Neuron (in vitro differentiated cells): ENCODE results near the gene SNED1.

Experiments
- H2AFZ ChIP-seq: one replicate; pipeline ENCODE4 v1.6.1; 2013; ENCODE audit warnings: low read depth, mild to moderate bottlenecking, inconsistent platforms, low read length, moderate library complexity
- H3K27me3 ChIP-seq: one replicate; pipeline ENCODE4 v1.6.1; 2013; ENCODE audit warnings: low read length; ENCODE audit not compliant: insufficient read depth
- H3K36me3 ChIP-seq: one replicate; pipeline ENCODE4 v1.6.1; 2013; ENCODE audit warnings: low read length; ENCODE audit not compliant: insufficient read depth
- H3K4me1 ChIP-seq: one replicate; pipeline ENCODE4 v1.6.1; 2013; ENCODE audit warnings: low read length; ENCODE audit not compliant: insufficient read depth
- H3K4me3 ChIP-seq: 2 replicates; pipeline ENCODE4 v1.5.1; 2013; ENCODE audit warnings: mild to moderate bottlenecking, low read length, moderate library complexity
- H3K9me3 ChIP-seq: one replicate; pipeline ENCODE4 v1.6.1; 2013; ENCODE audit warnings: low read length

The SNED1 gene

DNA sequence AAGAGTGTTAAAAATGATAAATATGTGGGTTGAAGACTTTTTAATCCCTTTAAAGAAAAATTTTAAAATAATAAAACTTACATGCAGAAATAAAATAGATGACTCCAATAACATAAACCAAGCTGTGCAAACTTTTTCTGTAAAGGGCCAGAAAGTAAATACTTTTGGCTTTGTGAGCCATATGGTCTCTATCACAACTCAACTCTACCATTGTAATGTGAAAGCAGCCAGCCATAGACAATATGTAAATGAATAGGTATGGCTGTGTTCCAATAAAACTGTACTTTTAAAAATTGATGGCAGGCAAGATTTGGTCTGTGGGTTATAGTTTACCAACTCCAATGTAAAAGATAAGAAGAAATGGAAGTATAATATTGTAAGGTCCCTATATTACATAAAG is 45.2 kb downstream of the SNED1 start:
- Histone ChIP-seq H3K36me3 (no peaks in the 10 kb centered on the region), H2AFZ (no peak overlapping the region), H3K27me3 (peaks cover 19% of the 10 kb centered on the region), H3K4me3 (no peak overlapping the region), H3K9me3 (no peaks in the 10 kb centered on the region), H3K4me1 (no peaks in the 10 kb centered on the region)

DNA sequence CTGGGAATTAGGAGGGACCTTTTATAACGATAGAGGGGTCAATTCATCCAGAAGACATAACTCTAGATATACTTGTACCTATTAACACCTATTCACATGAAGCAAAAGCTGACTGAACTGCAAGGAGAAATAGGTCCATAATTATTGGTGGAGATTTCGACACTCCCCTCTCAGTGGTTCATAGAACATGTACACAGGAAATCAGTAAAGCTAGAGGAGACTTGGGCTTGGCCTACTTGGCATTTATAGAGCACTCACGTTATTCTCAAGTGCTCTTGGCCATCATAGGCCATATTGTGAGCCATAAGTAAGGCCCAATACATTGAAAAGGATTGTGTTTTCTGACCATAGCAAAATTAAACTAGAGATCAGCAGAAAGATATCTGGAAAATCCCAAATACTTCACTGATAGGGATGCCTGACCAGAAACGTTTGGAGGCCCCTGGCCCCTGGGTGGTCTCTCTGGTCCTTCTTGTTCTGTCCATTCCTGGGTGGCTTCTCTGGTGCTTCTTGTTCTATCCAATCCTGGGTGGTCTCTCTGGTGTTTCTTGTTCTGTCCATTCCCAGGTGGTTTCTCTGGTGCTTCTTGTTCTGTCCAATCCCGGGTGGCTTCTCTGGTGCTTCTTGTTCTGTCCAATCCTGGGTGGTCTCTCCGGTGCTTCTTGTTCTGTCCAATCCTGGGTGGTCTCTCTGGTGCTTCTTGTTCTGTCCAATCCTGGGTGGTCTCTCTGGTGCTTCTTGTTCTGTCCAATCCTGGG is 49.0 kb downstream of the SNED1 start:
- Histone ChIP-seq H3K27me3 (peaks cover 39% of the 10 kb centered on the region), H3K4me1 (no peaks in the 10 kb centered on the region), H3K36me3 (no peaks in the 10 kb centered on the region), H3K4me3 (no peak overlapping the region), H2AFZ (no peak overlapping the region), H3K9me3 (no peaks in the 10 kb centered on the region)

DNA sequence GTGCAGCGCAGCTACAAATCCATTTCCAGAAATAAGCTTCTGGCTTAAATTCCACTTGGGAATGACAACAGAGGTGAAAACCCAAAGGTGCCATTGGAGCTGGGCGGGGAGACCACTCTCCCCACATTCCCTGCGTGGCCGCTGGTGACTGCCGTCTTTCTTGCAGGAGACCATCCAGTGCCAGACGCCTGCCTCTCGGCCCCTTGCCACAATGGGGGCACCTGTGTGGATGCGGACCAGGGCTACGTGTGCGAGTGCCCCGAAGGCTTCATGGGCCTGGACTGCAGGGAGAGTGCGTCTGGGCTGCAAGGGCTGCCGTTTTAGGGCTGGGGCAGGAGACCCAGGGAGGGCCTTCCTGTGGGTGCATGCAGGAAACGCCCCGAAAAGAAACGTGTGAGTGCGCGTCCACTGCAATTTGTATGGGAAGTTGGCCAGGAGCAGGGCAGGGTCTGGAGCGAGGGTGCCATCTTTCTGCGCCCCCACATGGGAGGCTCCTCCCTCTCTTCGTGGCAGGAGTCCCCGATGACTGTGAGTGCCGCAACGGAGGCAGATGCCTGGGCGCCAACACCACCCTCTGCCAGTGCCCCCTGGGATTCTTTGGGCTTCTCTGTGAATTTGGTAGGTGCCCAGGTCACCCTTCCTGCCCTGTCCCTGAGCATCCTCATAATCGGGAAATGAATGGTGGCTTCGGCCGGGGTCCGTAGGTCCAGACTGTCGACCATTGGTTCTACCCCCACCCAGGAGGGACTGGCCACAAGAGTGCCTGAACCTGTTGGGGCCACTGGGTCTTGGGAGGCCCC is 49.9 kb downstream of the SNED1 start:
- H3K36me3 ChIP-seq: no peaks in the 10 kb centered on the region
- H3K9me3 ChIP-seq: no peaks in the 10 kb centered on the region
- H3K27me3 ChIP-seq: peaks cover 37% of the 10 kb centered on the region
- no peak overlapping the region for H3K4me3 ChIP-seq
- no peaks in the 10 kb centered on the region for H3K4me1 ChIP-seq
- H2AFZ ChIP-seq: no peak overlapping the region

DNA sequence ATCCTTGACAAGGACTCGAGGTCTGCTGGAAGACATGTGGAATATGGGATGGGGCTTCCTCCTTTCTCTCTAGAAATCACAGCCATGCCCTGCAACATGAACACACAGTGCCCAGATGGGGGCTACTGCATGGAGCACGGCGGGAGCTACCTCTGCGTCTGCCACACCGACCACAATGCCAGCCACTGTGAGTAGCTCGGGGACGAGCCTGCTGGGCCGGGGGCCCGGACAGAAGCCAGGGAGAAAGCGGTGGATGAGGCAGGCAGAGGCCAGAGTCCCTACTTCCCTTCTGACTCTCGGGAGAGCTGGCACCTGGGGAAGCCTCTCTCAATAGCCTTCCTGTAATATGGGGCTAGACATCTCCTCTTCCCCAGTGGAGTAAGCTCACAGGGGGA is 50.5 kb downstream of the SNED1 start:
- Histone ChIP-seq H2AFZ (no peak overlapping the region), H3K4me1 (no peaks in the 10 kb centered on the region), H3K4me3 (no peak overlapping the region), H3K27me3 (peaks cover 37% of the 10 kb centered on the region), H3K9me3 (no peaks in the 10 kb centered on the region), H3K36me3 (no peaks in the 10 kb centered on the region)

DNA sequence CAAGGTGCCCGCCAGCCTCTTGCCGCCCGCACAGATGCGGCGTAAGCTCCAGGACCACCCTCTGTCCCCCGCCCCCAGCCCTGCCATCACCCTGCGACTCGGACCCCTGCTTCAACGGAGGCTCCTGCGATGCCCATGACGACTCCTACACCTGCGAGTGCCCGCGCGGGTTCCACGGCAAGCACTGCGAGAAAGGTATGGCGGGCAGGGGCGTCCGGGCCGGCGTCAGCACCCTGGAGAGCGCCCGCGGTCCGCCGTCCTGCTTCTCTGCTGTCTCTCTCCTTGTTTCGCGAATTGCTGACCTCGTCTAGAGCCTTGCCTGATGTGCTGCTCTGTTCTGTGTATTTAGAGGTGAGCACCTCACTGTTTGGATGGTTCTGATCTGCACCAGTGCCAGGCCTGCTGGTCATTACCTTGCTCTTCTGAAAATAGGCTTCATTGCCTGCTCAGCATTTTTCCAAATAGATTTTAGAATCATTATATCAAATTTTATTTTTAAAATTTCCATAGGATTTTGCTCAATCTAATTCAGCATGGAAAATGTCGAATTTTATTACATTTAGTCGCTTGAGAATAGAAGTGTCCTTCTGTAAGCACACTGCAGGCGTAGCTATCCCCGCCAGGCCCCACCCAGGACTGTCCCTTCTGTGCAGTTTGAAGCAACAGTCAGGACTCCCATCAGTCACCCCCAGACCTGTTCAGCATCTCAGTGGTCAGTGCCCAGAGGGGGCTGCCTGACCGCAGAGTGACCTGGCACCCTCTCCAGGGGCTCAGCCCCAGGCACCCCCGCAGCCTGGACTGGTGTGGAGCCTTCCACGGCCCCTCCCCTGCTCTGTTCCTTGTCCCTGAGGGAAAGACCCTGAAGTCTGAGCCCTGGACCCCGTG is 51.6 kb downstream of the SNED1 start:
- Histone ChIP-seq H3K36me3 (no peaks in the 10 kb centered on the region), H2AFZ (no peak overlapping the region), H3K27me3 (peaks cover 34% of the 10 kb centered on the region), H3K9me3 (no peaks in the 10 kb centered on the region), H3K4me3 (no peak overlapping the region), H3K4me1 (no peaks in the 10 kb centered on the region)

DNA sequence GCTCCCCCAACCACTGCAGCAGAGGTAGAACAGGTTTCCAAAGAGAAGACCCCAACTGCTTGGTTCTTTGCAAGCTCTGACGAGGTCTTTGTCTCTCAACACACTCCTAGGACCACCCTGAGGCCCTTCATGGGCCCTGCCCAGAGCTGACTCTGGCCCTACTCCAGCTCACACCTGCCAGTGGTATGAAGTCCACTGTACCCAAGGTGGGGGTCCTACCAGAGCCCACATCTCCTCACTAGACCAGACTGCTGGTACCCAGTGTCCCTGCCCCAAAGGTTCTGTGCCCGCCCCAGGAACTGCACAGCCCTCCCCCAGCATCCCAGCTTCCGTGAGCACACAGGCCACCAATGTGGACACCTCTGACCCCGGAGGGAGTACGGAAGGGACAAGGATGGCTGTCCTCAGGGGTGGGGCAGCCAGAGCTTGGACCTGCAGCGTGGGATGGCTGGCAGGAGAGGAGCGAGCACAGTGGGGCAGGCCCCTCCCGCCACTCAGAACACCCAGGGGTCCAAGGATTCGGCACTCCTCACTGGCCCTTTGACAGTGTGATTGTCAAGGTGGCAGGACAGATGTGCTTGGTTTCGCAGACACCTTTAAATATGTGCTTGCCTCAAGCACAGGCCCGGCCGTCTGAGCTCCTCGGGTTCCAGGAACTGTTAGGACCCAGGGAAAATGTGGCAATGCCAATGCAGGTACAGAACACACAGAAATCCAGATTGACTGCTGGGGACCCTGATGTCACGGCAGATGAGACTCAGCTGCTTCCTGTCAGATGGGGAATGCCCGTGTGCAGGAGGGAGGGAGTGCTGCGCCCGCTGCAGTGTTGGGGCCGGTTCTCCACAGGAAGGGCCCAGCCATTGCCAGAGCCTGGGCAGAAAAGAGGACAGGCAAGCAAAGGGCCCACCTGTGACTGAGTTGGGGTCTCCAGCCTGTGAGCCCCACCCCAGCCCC is 52.5 kb downstream of the SNED1 start:
- no peak overlapping the region for H3K4me3 ChIP-seq
- no peak overlapping the region for H2AFZ ChIP-seq
- peaks cover 37% of the 10 kb centered on the region for H3K27me3 ChIP-seq
- H3K4me1 ChIP-seq: no peaks in the 10 kb centered on the region
- no peaks in the 10 kb centered on the region for H3K9me3 ChIP-seq
- H3K36me3 ChIP-seq: no peaks in the 10 kb centered on the region

DNA sequence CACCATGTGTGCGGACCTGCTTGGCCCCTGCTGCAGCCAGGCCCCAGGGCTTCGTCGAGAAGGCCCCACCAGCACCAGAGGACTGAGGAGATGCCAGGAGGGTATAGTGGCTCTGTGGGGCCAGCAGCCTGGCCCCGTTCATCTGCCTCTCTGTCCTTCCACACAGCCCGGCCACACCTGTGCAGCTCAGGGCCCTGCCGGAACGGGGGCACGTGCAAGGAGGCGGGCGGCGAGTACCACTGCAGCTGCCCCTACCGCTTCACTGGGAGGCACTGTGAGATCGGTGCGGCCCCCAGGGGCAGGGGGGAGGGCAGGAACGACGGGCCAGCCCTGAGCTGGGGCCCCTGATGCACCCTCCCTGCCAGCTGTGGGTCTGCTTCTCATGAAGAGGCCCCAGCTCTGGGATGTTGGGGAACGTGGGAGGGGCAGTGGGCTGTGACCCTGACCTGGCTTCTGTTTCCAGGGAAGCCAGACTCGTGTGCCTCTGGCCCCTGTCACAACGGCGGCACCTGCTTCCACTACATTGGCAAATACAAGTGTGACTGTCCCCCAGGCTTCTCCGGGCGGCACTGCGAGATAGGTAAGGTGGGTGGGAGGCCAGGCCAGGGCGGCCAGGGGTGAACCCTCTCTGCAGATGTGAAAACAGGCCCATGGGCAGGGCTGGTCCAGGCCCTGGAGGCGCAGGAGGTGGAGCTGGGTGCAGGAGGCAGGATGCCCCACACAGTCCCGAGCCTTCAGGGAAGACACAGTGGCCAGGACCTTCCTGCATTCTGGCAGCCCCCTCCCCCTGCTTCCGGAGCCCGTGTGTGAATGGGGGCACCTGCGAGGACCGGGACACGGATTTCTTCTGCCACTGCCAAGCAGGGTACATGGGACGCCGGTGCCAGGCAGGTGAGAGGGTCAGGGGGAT is 53.4 kb downstream of the SNED1 start:
- peaks cover 37% of the 10 kb centered on the region for H3K27me3 ChIP-seq
- H3K4me1 ChIP-seq: no peaks in the 10 kb centered on the region
- no peak overlapping the region for H2AFZ ChIP-seq
- no peaks in the 10 kb centered on the region for H3K9me3 ChIP-seq
- H3K36me3 ChIP-seq: no peaks in the 10 kb centered on the region
- no peak overlapping the region for H3K4me3 ChIP-seq

DNA sequence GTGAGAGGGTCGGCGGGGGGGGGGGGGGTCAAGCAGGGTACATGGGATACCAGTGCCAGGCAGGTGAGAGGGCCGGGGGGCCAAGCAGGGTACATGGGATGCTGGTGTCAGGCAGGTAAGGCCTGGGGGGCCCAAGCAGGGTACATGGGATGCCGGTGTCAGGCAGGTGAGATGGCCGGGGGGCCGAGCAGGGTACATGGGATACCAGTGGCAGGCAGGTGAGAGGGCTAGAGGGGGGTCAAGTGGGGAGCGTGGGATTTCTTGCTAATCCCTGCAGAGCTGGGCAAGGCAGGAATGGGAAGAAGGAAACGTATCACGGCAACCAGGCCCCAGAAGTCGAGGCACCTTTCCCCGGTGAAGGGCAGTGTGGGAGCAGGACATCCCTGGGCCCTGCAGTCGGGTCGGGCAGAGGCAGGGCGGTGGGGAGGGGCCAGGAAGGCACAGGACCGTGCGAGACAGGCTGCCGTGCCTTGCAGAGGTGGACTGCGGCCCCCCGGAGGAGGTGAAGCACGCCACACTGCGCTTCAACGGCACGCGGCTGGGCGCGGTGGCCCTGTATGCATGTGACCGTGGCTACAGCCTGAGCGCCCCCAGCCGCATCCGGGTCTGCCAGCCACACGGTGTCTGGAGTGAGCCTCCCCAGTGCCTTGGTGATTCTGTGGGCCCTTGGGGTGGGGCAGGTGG is 54.4 kb downstream of the SNED1 start:
- Histone ChIP-seq H3K4me3 (no peak overlapping the region), H3K4me1 (no peaks in the 10 kb centered on the region), H3K9me3 (no peaks in the 10 kb centered on the region), H3K36me3 (no peaks in the 10 kb centered on the region), H2AFZ (no peak overlapping the region), H3K27me3 (peaks cover 37% of the 10 kb centered on the region)

DNA sequence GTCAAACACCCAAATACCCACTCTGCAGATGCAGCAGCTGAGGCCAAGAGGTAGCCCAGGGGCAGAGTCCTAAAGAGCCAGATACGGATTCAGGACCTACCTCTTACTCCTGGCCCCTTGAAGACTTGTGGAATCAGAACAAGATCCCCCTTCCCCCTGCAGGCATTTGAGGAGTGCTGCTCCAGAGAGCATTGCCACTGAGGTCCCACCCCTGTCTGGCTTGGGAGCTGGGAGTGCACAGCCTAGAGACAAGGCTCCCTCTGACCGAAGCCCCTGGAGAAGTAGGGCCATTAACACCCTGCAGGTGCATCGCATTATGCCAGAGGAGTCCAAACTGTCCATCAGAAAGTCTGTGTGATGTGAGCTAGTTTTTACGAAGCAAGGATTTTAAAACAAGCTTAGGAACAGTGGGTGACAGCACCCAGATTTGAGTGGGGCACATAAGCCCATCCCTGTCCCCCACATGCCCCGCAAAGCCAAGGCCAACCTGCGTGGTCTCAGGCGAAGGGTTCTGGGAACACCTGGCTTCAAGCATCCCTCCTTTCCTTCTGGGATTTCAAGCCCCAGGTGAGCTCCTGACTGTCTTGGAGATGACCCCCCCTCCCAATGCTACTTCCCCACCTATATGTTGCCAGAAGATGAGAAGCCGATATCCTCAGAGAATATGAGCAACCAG is 55.3 kb downstream of the SNED1 start:
- Histone ChIP-seq H3K27me3 (peaks cover 35% of the 10 kb centered on the region), H3K36me3 (no peaks in the 10 kb centered on the region), H3K4me3 (no peak overlapping the region), H3K4me1 (no peaks in the 10 kb centered on the region), H3K9me3 (no peaks in the 10 kb centered on the region), H2AFZ (no peak overlapping the region)

DNA sequence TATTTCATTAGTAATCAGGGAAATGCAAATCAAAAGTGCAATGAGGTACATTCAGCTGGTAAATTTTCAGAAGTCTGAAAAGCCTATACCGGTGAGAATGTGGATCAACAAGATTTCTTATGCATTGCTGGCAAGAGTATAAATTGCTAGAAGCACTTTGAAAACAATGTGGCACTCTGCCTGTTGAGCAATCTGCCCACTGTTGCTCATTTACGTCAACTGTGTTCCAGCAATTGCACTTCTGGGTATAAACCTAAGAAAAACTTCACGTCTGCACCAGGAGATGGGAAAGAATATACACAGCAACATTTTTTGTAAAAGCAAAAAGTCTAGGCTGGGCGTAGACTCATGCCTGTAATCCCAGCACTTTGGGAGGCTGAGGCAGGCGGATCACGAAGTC is 62.9 kb downstream of the SNED1 start:
- Histone ChIP-seq H3K4me1 (no peaks in the 10 kb centered on the region), H3K9me3 (no peaks in the 10 kb centered on the region), H3K27me3 (peaks cover 29% of the 10 kb centered on the region), H3K4me3 (no peak overlapping the region), H2AFZ (no peak overlapping the region), H3K36me3 (no peaks in the 10 kb centered on the region)
